WTC11 (cell line): Measurements from ENCODE around the gene MRPL33.

ENCODE experiments used
- ETV6 ChIP-seq: sonication (generic); formaldehyde crosslinking; IDR thresholded peaks from 2 replicates; pipeline ENCODE4 v1.8.1; 2022; ENCODE audit warnings: mild to moderate bottlenecking, missing genetic modification reagents
- ZBTB21 ChIP-seq: sonication (generic); formaldehyde crosslinking; IDR thresholded peaks from 2 replicates; pipeline ENCODE4 v1.8.1; 2023; ENCODE audit warnings: mild to moderate bottlenecking, missing genetic modification reagents, borderline replicate concordance
- TF ChIP-seq, protein P1 (sequence below): sonication (generic); formaldehyde crosslinking; IDR thresholded peaks from 2 replicates; pipeline ENCODE4 v1.8.0; 2022; ENCODE audit warnings: mild to moderate bottlenecking, missing genetic modification reagents
- TF ChIP-seq, protein P2 (sequence below): fragments of 200-600 bp; IDR thresholded peaks from 2 replicates; pipeline ENCODE4 v1.8.0; 2022; ENCODE audit warnings: antibody characterized with exemption

GRCh38 chr2:27798948-27799645 lies 27.6 kb downstream of the MRPL33 start:
- TF ChIP-seq ZBTB21 (no peak), ETV6 (CRISPR knock-in tag) (no peak)
- TF ChIP-seq, protein P1, sequence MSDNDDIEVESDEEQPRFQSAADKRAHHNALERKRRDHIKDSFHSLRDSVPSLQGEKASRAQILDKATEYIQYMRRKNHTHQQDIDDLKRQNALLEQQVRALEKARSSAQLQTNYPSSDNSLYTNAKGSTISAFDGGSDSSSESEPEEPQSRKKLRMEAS (CRISPR knock-in tag): no peak
- TF ChIP-seq, protein P2, sequence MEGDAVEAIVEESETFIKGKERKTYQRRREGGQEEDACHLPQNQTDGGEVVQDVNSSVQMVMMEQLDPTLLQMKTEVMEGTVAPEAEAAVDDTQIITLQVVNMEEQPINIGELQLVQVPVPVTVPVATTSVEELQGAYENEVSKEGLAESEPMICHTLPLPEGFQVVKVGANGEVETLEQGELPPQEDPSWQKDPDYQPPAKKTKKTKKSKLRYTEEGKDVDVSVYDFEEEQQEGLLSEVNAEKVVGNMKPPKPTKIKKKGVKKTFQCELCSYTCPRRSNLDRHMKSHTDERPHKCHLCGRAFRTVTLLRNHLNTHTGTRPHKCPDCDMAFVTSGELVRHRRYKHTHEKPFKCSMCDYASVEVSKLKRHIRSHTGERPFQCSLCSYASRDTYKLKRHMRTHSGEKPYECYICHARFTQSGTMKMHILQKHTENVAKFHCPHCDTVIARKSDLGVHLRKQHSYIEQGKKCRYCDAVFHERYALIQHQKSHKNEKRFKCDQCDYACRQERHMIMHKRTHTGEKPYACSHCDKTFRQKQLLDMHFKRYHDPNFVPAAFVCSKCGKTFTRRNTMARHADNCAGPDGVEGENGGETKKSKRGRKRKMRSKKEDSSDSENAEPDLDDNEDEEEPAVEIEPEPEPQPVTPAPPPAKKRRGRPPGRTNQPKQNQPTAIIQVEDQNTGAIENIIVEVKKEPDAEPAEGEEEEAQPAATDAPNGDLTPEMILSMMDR: no peak
